Measurements from ENCODE around the gene TAF15. TPM values are rescaled to one million over a fixed set of nuclear protein-coding genes. Genes with fewer than 3 reads are reported as not detected.

The TAF15 gene
- total and polyA plus RNA-seq, 10 of the 15 experiments (the other 5 are each of a cell fraction or from before 2014, with no cell fraction given): 9.5 to 259 (median 40.4) TPM

DNA sequence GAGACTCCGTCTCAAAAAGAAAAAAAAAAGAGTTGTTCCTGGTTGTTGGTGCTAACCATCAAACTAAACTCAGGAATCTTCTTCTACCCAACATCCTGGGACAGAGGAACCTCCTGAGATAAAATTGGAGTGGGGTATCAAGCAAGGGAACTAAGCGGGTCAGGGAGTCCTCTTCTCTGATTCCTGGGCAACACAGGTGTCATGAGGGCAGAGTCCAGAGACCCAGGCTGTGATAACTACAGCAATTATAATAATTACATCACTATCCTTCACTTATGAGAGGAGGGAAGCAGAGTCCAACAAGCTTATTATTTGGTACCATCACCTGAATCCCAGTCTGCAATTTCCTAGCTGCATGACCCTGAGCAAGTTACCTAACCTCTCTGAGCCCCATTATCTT lies 40.5 kb upstream of the TAF15 start (continued):
- no peak for TF ChIP-seq FOXM1 (IDR thresholded peaks at IDR 0.05; ENCODE audit: low read depth, low read length)
- no peak for TF ChIP-seq WRNIP1 (IDR thresholded peaks at IDR 0.05; ENCODE audit: borderline replicate concordance, low read depth, low read length)
- TF ChIP-seq PAX5 (IDR thresholded peaks at IDR 0.05; ENCODE audit: borderline replicate concordance, low read depth, low read length): no peak
- TF ChIP-seq STAT1 (conservative IDR thresholded peaks at IDR 0.05): no peak

DNA sequence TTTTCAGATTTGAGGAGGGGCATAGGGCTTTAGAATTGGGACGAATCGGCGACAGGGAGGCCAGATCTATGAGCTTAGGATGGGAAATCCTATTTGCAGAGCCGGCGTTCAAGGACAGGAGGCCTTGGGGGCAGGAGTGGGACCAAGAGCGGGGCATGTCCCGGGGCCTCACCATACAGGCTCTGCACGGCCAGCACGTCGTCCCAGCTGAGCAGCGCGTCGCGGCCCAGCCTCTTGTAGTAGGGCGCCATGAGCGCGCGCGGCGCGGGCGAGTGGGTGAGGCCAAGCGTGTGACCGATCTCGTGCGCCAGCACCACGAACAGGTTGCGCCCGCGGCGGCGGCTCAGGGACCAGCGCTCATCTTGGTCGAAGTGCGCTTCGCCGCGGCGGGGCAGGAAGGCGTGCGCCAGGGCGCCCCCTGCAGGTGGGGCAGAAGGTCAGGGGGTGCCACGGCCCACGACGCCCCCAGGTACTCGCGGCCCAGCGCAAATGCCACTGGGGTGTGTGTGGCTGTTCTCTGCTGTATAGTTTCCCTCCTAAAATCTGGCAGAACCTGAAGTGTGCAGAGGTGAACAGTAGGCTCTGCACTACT lies 39.3 kb upstream of the TAF15 start:
- ChIA-PET POLR2A (no interaction called here), SMC1A (ENCODE audit: uncharacterized antibody, unreplicated experiment) (no interaction called here), RAD21 (ENCODE audit: unreplicated experiment) (interaction anchor here (0.6 to 1.0 kb wide), 2 partner anchors 38 to 178 kb away, joined by 3 to 5 read pairs; no protein-coding TSS in a partner anchor), CTCF (interaction anchor here (0.6 to 2.3 kb wide), 5 partner anchors 29 to 157 kb away, joined by 3 to 8 read pairs (median 4); partner anchors contain the start of gene TAF15)
- Histone ChIP-seq H3K4me2 (ENCODE audit: control insufficient read depth, insufficient read depth) (no peak overlapping the region), H3K27ac (ENCODE audit: control insufficient read depth, insufficient read depth) (no peak overlapping the region), H4K20me1 (ENCODE audit: control insufficient read depth, insufficient read depth) (no peaks in the 10 kb centered on the region), H3K79me2 (ENCODE audit: control insufficient read depth, insufficient read depth, low read length) (no peaks in the 10 kb centered on the region), H3K36me3 (ENCODE audit: control insufficient read depth in 2 of 2, insufficient read depth in 2 of 2, low read length in 1 of 2) (no peaks in the 10 kb centered on the region), H3K27me3 (replicated peaks in 1 of 2; ENCODE audit: control insufficient read depth in 2 of 2, insufficient read depth in 2 of 2, low read length in 1 of 2) (peaks cover 4 to 6% of the 10 kb centered on the region in 2 experiments), H3K4me1 (ENCODE audit: control insufficient read depth, insufficient read depth, low read length) (no peaks in the 10 kb centered on the region; the same call in 1 of the 2 replicates), H3K4me3 (no peak overlapping the region), H3K9me3 (replicated peaks; ENCODE audit: control insufficient read depth, insufficient read depth, low read length) (no peaks in the 10 kb centered on the region), H3K9ac (ENCODE audit: control insufficient read depth, insufficient read depth, low read length) (no peak overlapping the region), H2AFZ (ENCODE audit: control insufficient read depth, low read depth, low read length) (no peak overlapping the region)
- 84% methylated on average over 48 of the region's 48 CpGs for WGBS (ENCODE audit: insufficient coverage, insufficient replicate concordance, low lambda C conversion rate, missing lambda C conversion rate)
- ATAC-seq: no peak
- DNase-seq (ENCODE audit: low read depth, low spot score): no peak
- BruUV-seq (replicated peaks): no TSS peak
- in situ Hi-C loops (cut with MboI): loop anchor here (5.0 kb wide), 1 partner anchor 37 kb away; the partner anchor contains the start of gene TAF15
- FAIRE-seq: no peak
- TF ChIP-seq, protein P1, sequence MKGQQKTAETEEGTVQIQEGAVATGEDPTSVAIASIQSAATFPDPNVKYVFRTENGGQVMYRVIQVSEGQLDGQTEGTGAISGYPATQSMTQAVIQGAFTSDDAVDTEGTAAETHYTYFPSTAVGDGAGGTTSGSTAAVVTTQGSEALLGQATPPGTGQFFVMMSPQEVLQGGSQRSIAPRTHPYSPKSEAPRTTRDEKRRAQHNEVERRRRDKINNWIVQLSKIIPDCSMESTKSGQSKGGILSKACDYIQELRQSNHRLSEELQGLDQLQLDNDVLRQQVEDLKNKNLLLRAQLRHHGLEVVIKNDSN (IDR thresholded peaks at IDR 0.05; ENCODE audit: borderline replicate concordance, extremely low read length, insufficient read depth, low read depth, low read length): no peak
- TF ChIP-seq ASH2L (IDR thresholded peaks at IDR 0.05; ENCODE audit: borderline replicate concordance, low read depth) (no peak), CHD4 (IDR thresholded peaks at IDR 0.05) (no peak), ZNF24 (IDR thresholded peaks at IDR 0.05) (no peak), SMAD1 (IDR thresholded peaks at IDR 0.05; ENCODE audit: low read depth, partially characterized antibody) (no peak)
- TF ChIP-seq, protein P2, sequence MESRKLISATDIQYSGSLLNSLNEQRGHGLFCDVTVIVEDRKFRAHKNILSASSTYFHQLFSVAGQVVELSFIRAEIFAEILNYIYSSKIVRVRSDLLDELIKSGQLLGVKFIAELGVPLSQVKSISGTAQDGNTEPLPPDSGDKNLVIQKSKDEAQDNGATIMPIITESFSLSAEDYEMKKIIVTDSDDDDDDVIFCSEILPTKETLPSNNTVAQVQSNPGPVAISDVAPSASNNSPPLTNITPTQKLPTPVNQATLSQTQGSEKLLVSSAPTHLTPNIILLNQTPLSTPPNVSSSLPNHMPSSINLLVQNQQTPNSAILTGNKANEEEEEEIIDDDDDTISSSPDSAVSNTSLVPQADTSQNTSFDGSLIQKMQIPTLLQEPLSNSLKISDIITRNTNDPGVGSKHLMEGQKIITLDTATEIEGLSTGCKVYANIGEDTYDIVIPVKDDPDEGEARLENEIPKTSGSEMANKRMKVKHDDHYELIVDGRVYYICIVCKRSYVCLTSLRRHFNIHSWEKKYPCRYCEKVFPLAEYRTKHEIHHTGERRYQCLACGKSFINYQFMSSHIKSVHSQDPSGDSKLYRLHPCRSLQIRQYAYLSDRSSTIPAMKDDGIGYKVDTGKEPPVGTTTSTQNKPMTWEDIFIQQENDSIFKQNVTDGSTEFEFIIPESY (IDR thresholded peaks at IDR 0.05): peak; percentile 60; the same call in 1 of the 2 replicates
- TF ChIP-seq, protein P3, sequence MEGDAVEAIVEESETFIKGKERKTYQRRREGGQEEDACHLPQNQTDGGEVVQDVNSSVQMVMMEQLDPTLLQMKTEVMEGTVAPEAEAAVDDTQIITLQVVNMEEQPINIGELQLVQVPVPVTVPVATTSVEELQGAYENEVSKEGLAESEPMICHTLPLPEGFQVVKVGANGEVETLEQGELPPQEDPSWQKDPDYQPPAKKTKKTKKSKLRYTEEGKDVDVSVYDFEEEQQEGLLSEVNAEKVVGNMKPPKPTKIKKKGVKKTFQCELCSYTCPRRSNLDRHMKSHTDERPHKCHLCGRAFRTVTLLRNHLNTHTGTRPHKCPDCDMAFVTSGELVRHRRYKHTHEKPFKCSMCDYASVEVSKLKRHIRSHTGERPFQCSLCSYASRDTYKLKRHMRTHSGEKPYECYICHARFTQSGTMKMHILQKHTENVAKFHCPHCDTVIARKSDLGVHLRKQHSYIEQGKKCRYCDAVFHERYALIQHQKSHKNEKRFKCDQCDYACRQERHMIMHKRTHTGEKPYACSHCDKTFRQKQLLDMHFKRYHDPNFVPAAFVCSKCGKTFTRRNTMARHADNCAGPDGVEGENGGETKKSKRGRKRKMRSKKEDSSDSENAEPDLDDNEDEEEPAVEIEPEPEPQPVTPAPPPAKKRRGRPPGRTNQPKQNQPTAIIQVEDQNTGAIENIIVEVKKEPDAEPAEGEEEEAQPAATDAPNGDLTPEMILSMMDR (IDR thresholded peaks at IDR 0.05 in 2 of 3, conservative IDR thresholded peaks at IDR 0.05 in 1 of 3; ENCODE audit: control insufficient read depth in 2 of 3, extremely low read depth in 1 of 3, insufficient read depth in 1 of 3, low read depth in 3 of 3, low read length in 3 of 3): peak in 1 of 3 experiments; percentile 13; a peak in 1 of 6 replicates
- intact Hi-C loops (cut with micrococcal nuclease; ENCODE audit: unreplicated experiment): no loop called here

Data from GM12878 (cell line).